Neural cell (in vitro differentiated cells): Measurements from ENCODE around the gene DPM2.

ENCODE experiments used
- EP300 ChIP-seq: fragments of 450-650 bp; conservative IDR thresholded peaks from 2 replicates; pipeline ENCODE4 v1.6.1; 2014; ENCODE audit warnings: antibody characterized with exemption, mild to moderate bottlenecking, moderate library complexity; ENCODE audit not compliant: poor library complexity, severe bottlenecking
- POLR2AphosphoS5 ChIP-seq: IDR thresholded peaks from 2 replicates; pipeline ENCODE4 v1.6.1; 2012
- TF ChIP-seq, protein P1 (sequence below): fragments of 450-650 bp; IDR thresholded peaks from 2 replicates; pipeline ENCODE4 v1.5.1; 2014; ENCODE audit warnings: antibody characterized with exemption, mild to moderate bottlenecking, moderate library complexity; ENCODE audit not compliant: poor library complexity, severe bottlenecking

DNA sequence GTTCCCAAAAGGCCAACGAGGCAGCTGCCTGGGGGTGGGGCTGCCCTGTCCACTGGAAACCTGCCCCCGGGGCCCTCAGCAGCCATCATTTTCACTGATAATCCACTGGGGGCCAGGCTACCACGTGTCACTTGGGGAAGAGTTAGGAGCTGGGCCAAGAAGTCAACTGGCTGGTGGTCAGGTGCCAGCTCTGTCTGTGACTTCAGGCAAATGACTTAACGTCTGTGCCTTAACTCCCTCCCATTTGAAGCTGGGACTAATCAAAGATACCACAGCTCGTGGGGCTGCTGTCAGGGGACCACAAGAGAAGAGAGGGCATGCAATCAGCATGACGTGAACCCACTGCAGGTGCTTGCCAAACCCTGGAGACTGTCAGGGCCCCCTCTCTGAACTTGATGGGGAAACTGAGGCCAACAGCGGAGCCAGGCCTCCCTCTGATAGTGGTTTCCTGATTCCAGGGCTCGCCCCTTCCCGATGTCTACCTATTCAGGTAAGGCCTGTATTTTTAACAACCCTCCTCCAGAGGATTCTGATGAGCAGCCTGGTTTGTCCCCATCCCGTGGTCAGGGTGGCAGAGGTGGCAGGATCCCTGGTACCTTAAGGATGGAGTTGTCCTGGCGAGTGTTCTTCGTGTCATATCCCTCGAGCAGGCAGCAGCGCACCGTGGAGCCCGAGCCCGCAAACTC lies 12.3 kb upstream of the DPM2 start:
- TF ChIP-seq, protein P1, sequence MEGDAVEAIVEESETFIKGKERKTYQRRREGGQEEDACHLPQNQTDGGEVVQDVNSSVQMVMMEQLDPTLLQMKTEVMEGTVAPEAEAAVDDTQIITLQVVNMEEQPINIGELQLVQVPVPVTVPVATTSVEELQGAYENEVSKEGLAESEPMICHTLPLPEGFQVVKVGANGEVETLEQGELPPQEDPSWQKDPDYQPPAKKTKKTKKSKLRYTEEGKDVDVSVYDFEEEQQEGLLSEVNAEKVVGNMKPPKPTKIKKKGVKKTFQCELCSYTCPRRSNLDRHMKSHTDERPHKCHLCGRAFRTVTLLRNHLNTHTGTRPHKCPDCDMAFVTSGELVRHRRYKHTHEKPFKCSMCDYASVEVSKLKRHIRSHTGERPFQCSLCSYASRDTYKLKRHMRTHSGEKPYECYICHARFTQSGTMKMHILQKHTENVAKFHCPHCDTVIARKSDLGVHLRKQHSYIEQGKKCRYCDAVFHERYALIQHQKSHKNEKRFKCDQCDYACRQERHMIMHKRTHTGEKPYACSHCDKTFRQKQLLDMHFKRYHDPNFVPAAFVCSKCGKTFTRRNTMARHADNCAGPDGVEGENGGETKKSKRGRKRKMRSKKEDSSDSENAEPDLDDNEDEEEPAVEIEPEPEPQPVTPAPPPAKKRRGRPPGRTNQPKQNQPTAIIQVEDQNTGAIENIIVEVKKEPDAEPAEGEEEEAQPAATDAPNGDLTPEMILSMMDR, result no peak
- TF ChIP-seq POLR2AphosphoS5, result no peak
- no peak for TF ChIP-seq EP300
